ENCODE measurements around the gene TENM3. TPM values are rescaled to one million over a fixed set of nuclear protein-coding genes. Genes with fewer than 3 reads are reported as not detected.

TENM3 gene
- total and polyA plus RNA-seq, 2 donors (not counting 3 experiments of a cell fraction or from before 2014, with no cell fraction given) = 3.2 to 6.2 TPM

- Histone ChIP-seq H3K27me3 (ENCODE audit: control insufficient read depth in 2 of 2, insufficient read depth in 2 of 2, low read length in 2 of 2) (peaks cover 19 to 36% of the 10 kb centered on the region in 2 experiments), H3K27ac (ENCODE audit: insufficient read depth, low read depth, low read length) (no peak overlapping the region), H3K79me2 (ENCODE audit: control insufficient read depth, insufficient read depth, low read length) (no peaks in the 10 kb centered on the region), H3K9me1 (replicated peaks; ENCODE audit: control insufficient read depth, extremely low read depth, insufficient read depth, low read length) (no peaks in the 10 kb centered on the region), H4K20me1 (replicated peaks; ENCODE audit: control insufficient read depth, extremely low read depth, insufficient read depth, low read length) (no peaks in the 10 kb centered on the region), H2AFZ (ENCODE audit: low read depth, low read length) (no peak overlapping the region), H3K36me3 (ENCODE audit: control insufficient read depth in 2 of 2, extremely low read depth in 1 of 2, insufficient read depth in 2 of 2, low read length in 2 of 2) (no peaks in the 10 kb centered on the region), H3K9ac (replicated peaks; ENCODE audit: extremely low read depth, insufficient read depth, low read length) (no peak overlapping the region), H3K4me1 (ENCODE audit: control insufficient read depth, extremely low read depth, insufficient read depth, low read length) (peaks cover 4% of the 10 kb centered on the region), H3K9me3 (replicated peaks; ENCODE audit: control insufficient read depth, insufficient read depth, low read length) (no peaks in the 10 kb centered on the region), H3K4me3 (replicated peaks in 1 of 3; ENCODE audit: insufficient read depth in 1 of 3, low read depth in 1 of 3, low read length in 3 of 3) (no peak overlapping the region), H3K4me2 (ENCODE audit: insufficient read depth, low read length) (no peak overlapping the region)
- no peak for FAIRE-seq
- dilution Hi-C loops (cut with MboI; ENCODE audit: extremely low pct_ligation_motif_present, low sequenced_read_pairs) (no loop called here), intact Hi-C loops (cut with micrococcal nuclease) (loop anchor here (1.0 kb wide), 1 partner anchor 352 kb away; no protein-coding TSS in a partner anchor)
- POLR2A ChIA-PET = no interaction called here
- no peak for TF ChIP-seq POLR2A (IDR thresholded peaks at IDR 0.05; ENCODE audit: low read depth, low read length)
- TF ChIP-seq FOS (IDR thresholded peaks at IDR 0.05; ENCODE audit: borderline replicate concordance, insufficient read depth, low read length) = no peak
- BruUV-seq (replicated peaks) = no TSS peak
- CTCF ChIA-PET = interaction anchor here (0.9 to 1.2 kb wide), 2 partner anchors 10 to 352 kb away, joined by 4 to 5 read pairs; no protein-coding TSS in a partner anchor
- DNase-seq (ENCODE audit: low read depth, low spot score) = no peak
Measured at GRCh38 chr4:182454440-182455013, 211.3 kb downstream of the TENM3 start.

GRCh38 chr4:182465114-182465513, 221.9 kb downstream of the TENM3 start:
- no peak overlapping the region for H3K27ac ChIP-seq (ENCODE audit: insufficient read depth, low read depth, low read length)
- dilution Hi-C loops (cut with MboI; ENCODE audit: extremely low pct_ligation_motif_present, low sequenced_read_pairs) = no loop called here
- BruUV-seq (replicated peaks) = no TSS peak
- no peaks in the 10 kb centered on the region for H3K4me1 ChIP-seq (ENCODE audit: control insufficient read depth, extremely low read depth, insufficient read depth, low read length)
- CTCF ChIA-PET = no interaction called here
- no peak for DNase-seq (ENCODE audit: low read depth, low spot score)
- H3K9ac ChIP-seq (replicated peaks; ENCODE audit: extremely low read depth, insufficient read depth, low read length) = no peak overlapping the region
- no peak overlapping the region for H3K4me2 ChIP-seq (ENCODE audit: insufficient read depth, low read length)
- intact Hi-C loops (cut with micrococcal nuclease) = no loop called here
- H3K36me3 ChIP-seq (ENCODE audit: control insufficient read depth in 2 of 2, extremely low read depth in 1 of 2, insufficient read depth in 2 of 2, low read length in 2 of 2) = no peaks in the 10 kb centered on the region
- H4K20me1 ChIP-seq (replicated peaks; ENCODE audit: control insufficient read depth, extremely low read depth, insufficient read depth, low read length) = no peaks in the 10 kb centered on the region
- TF ChIP-seq FOS (IDR thresholded peaks at IDR 0.05; ENCODE audit: borderline replicate concordance, insufficient read depth, low read length) (no peak), JUN (IDR thresholded peaks at IDR 0.05; ENCODE audit: borderline replicate concordance, insufficient read depth, insufficient read length, low read depth) (no peak), POLR2A (IDR thresholded peaks at IDR 0.05; ENCODE audit: low read depth, low read length) (no peak), CTCF (IDR thresholded peaks at IDR 0.05; ENCODE audit: extremely low read depth in 1 of 2, insufficient read depth in 1 of 2, low read depth in 1 of 2, low read length in 2 of 2) (no peak), EZH2 (IDR thresholded peaks at IDR 0.05; ENCODE audit: borderline replicate concordance, low read depth, low read length, severe bottlenecking) (no peak), GATA2 (IDR thresholded peaks at IDR 0.05; ENCODE audit: insufficient read depth, insufficient read length, low read depth, low read length) (no peak), MAX (IDR thresholded peaks at IDR 0.05; ENCODE audit: insufficient read depth, insufficient read length) (no peak), MYC (IDR thresholded peaks at IDR 0.05; ENCODE audit: low read depth, low read length) (no peak)
- no peaks in the 10 kb centered on the region for H3K9me1 ChIP-seq (replicated peaks; ENCODE audit: control insufficient read depth, extremely low read depth, insufficient read depth, low read length)
- no peaks in the 10 kb centered on the region for H3K27me3 ChIP-seq (ENCODE audit: control insufficient read depth in 2 of 2, insufficient read depth in 2 of 2, low read length in 2 of 2)
- H3K9me3 ChIP-seq (replicated peaks; ENCODE audit: control insufficient read depth, insufficient read depth, low read length) = no peaks in the 10 kb centered on the region
- FAIRE-seq = no peak
- H2AFZ ChIP-seq (ENCODE audit: low read depth, low read length) = no peak overlapping the region
- no peak overlapping the region for H3K4me3 ChIP-seq (replicated peaks in 1 of 3; ENCODE audit: insufficient read depth in 1 of 3, low read depth in 1 of 3, low read length in 3 of 3)
- POLR2A ChIA-PET = no interaction called here
- no peaks in the 10 kb centered on the region for H3K79me2 ChIP-seq (ENCODE audit: control insufficient read depth, insufficient read depth, low read length)
